Immature natural killer cell (primary cell): ENCODE measurements around the gene MADD. TPM values are rescaled to one million over a fixed set of nuclear protein-coding genes. Genes with fewer than 3 reads are reported as not detected.

Experiments
- DNase-seq, 3 donors: peaks; one replicate each; pipeline ENCODE4 v3.0.0; 2022; ENCODE audit warnings: mixed read lengths in 1 of 3
- H3K27ac Mint-ChIP-seq, 6 donors: one replicate each; pipeline ENCODE4 v1.8.0; 2020; ENCODE audit warnings: mixed read lengths in 6 of 6, mild to moderate bottlenecking in 5 of 6, inconsistent platforms in 4 of 6, moderate library complexity in 3 of 6
- H3K27me3 Mint-ChIP-seq, 3 donors: one replicate each; pipeline ENCODE4 v1.8.0; 2020 to 2021; ENCODE audit warnings: low read depth in 3 of 3, mild to moderate bottlenecking in 3 of 3, mixed read lengths in 3 of 3, moderate library complexity in 3 of 3, inconsistent platforms in 1 of 3
- H3K36me3 Mint-ChIP-seq, 3 donors: one replicate each; pipeline ENCODE4 v1.8.0; 2020; ENCODE audit warnings: mixed read lengths in 3 of 3, inconsistent platforms in 2 of 3, mild to moderate bottlenecking in 2 of 3
- H3K4me1 Mint-ChIP-seq, 2 donors: one replicate each; pipeline ENCODE4 v1.8.0; 2020; ENCODE audit warnings: inconsistent platforms in 2 of 2, mild to moderate bottlenecking in 2 of 2, mixed read lengths in 2 of 2, moderate library complexity in 1 of 2
- H3K4me3 Mint-ChIP-seq, 5 donors: one replicate each; pipeline ENCODE4 v1.8.0; 2020; ENCODE audit warnings: mild to moderate bottlenecking in 5 of 5, mixed read lengths in 5 of 5, inconsistent platforms in 3 of 5, moderate library complexity in 3 of 5
- H3K9me3 Mint-ChIP-seq, 6 donors: one replicate each; pipeline ENCODE4 v1.8.0; 2020; ENCODE audit warnings: mild to moderate bottlenecking in 6 of 6, mixed read lengths in 6 of 6, inconsistent platforms in 4 of 6, moderate library complexity in 3 of 6
- polyA plus RNA-seq, 3 donors: library from polyadenylated mRNA; unstranded; fragments of 300-500 nt; fragmentation: Illumina TruSeq; gene quantifications; one replicate each; pipeline ENCODE4 v1.2.3, GENCODE V29; 2021

The MADD gene
- polyA plus RNA-seq, 3 donors from 2014 or later: 14.7 to 42.7 (median 19.3) TPM

GRCh38 chr11:47257517-47258316, 12.2 kb upstream of the MADD start, which contains the start of gene NR1H3:
TSS of gene NR1H3 (plus strand) at chr11:47257996. CDS start at chr11:47259217, 1,221 bp downstream.
- Mint-ChIP-seq H3K9me3 (no peaks in the 10 kb centered on the region), H3K27me3 (no peaks in the 10 kb centered on the region), H3K36me3 (peaks cover 0 to 3% (median 0%) of the 10 kb centered on the region in 3 donors), H3K27ac (peak within 1 kb of the TSS; percentile 34 to 75 (median 65)), H3K4me3 (peak within 1 kb of the TSS; percentile 62 to 81 (median 78)), H3K4me1 (peaks cover 17 to 27% of the 10 kb centered on the region in 2 donors)
- DNase-seq: peak; percentile 38 to 47 (median 42)

- peak overlapping the region; percentile 62 to 81 (median 78) for H3K4me3 Mint-ChIP-seq
- peaks cover 0 to 3% (median 0%) of the 10 kb centered on the region in 3 donors for H3K36me3 Mint-ChIP-seq
- H3K4me1 Mint-ChIP-seq: peaks cover 17 to 27% of the 10 kb centered on the region in 2 donors
- no peaks in the 10 kb centered on the region for H3K9me3 Mint-ChIP-seq
- H3K27ac Mint-ChIP-seq: peak overlapping the region; percentile 34 to 75 (median 65)
- no peak for DNase-seq
- H3K27me3 Mint-ChIP-seq: no peaks in the 10 kb centered on the region
Measured at GRCh38 chr11:47258317-47258902, 11.5 kb upstream of the MADD start.

GRCh38 chr11:47259232-47259977, 10.5 kb upstream of the MADD start:
- peaks cover 0 to 3% (median 0%) of the 10 kb centered on the region in 3 donors for H3K36me3 Mint-ChIP-seq
- peak overlapping the region in 4 of 6 donors; percentile 24 to 86 (median 52) for H3K27ac Mint-ChIP-seq
- H3K9me3 Mint-ChIP-seq: no peaks in the 10 kb centered on the region
- H3K4me1 Mint-ChIP-seq: peaks cover 17 to 27% of the 10 kb centered on the region in 2 donors
- peak in 1 of 3 donors; percentile 15 for DNase-seq
- peaks cover 0 to 2% (median 0%) of the 10 kb centered on the region in 3 donors for H3K27me3 Mint-ChIP-seq
- peak overlapping the region in 4 of 5 donors; percentile 47 to 59 (median 55) for H3K4me3 Mint-ChIP-seq

- peak overlapping the region in 1 of 6 donors; percentile 53 for H3K27ac Mint-ChIP-seq
- no peak overlapping the region for H3K4me3 Mint-ChIP-seq
- H3K4me1 Mint-ChIP-seq: peaks cover 20 to 31% of the 10 kb centered on the region in 2 donors
- no peak for DNase-seq
- H3K9me3 Mint-ChIP-seq: no peaks in the 10 kb centered on the region
- H3K36me3 Mint-ChIP-seq: peaks cover 0 to 3% (median 0%) of the 10 kb centered on the region in 3 donors
- H3K27me3 Mint-ChIP-seq: peaks cover 0 to 3% (median 0%) of the 10 kb centered on the region in 3 donors
Measured at GRCh38 chr11:47260366-47260765, 9.6 kb upstream of the MADD start.

- Mint-ChIP-seq H3K27me3 (peaks cover 0 to 3% (median 0%) of the 10 kb centered on the region in 3 donors), H3K4me3 (no peak overlapping the region), H3K9me3 (no peaks in the 10 kb centered on the region), H3K36me3 (peaks cover 0 to 3% (median 0%) of the 10 kb centered on the region in 3 donors), H3K4me1 (peaks cover 26 to 37% of the 10 kb centered on the region in 2 donors), H3K27ac (no peak overlapping the region)
- no peak for DNase-seq
Measured at GRCh38 chr11:47261291-47261800, 8.6 kb upstream of the MADD start.

GRCh38 chr11:47264119-47264518, 5.8 kb upstream of the MADD start:
- peaks cover 6 to 9% (median 6%) of the 10 kb centered on the region in 3 donors for H3K27me3 Mint-ChIP-seq
- no peak overlapping the region for H3K4me3 Mint-ChIP-seq
- peaks cover 29 to 34% of the 10 kb centered on the region in 2 donors for H3K4me1 Mint-ChIP-seq

GRCh38 chr11:47264521-47264920, 5.4 kb upstream of the MADD start:
- Mint-ChIP-seq H3K4me1 (peaks cover 28 to 32% of the 10 kb centered on the region in 2 donors), H3K36me3 (peaks cover 0 to 3% (median 0%) of the 10 kb centered on the region in 3 donors), H3K4me3 (no peak overlapping the region), H3K27me3 (peaks cover 8 to 12% (median 8%) of the 10 kb centered on the region in 3 donors), H3K27ac (peak overlapping the region in 2 of 6 donors; percentile 6 to 36), H3K9me3 (no peaks in the 10 kb centered on the region)
- DNase-seq: no peak

More at GRCh38 chr11:47264119-47264518, 5.8 kb upstream of the MADD start:
- H3K27ac Mint-ChIP-seq: peak overlapping the region in 2 of 6 donors; percentile 14 to 36
- no peaks in the 10 kb centered on the region for H3K9me3 Mint-ChIP-seq
- no peak for DNase-seq
- peaks cover 0 to 3% (median 0%) of the 10 kb centered on the region in 3 donors for H3K36me3 Mint-ChIP-seq

- Mint-ChIP-seq H3K27ac (peak overlapping the region; percentile 83 to 98 (median 94)), H3K27me3 (peaks cover 12 to 22% (median 16%) of the 10 kb centered on the region in 3 donors), H3K4me3 (peak overlapping the region; percentile 86 to 97 (median 91)), H3K36me3 (no peaks in the 10 kb centered on the region), H3K9me3 (no peaks in the 10 kb centered on the region), H3K4me1 (peaks cover 51% of the 10 kb centered on the region in 2 donors)
- no peak for DNase-seq
Measured at GRCh38 chr11:47267876-47268275, 2.1 kb upstream of the MADD start.

GRCh38 chr11:47268448-47269001, 1.4 kb upstream of the MADD start:
- peaks cover 12 to 22% (median 16%) of the 10 kb centered on the region in 3 donors for H3K27me3 Mint-ChIP-seq

DNA sequence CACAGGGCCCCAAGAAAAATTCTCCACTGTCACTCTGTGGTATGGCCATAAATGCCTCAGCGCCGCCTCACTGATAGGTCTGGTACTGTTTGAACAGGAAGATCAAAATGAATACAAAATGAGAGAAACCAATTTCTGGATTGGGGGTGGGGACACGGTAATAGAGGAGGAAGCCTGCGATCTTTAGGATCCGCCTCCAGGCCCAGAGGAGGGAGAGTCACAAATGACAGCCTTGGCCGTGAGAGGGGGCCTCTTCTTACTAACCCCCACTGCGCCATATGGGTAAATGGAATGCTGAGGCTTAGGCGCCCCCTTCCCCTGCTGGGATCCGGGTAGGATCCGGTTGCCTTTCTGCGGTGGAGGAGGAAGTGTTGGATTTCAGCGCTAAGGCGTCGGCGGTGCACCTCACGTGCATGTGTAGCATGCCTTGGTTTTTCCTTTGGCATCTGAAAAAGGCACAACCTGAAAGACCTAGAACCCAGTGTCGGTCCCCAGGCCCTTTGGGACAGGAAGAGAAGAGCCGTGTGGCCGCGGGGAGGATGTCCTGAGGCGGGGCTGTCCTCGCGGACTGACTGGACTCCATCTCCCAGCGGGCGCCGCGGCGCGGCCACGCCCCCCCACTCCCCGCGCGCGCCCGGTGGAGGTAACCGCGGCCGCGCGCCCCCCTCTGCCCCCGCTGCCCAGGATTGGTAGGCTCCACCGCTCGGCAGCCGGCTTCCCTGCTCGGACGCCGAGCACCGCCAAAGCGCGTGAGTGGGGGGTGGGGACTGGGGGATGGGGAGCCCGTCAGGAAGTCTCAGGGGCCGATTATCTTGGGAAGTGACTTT, 718 bp upstream of the MADD start:
- Mint-ChIP-seq H3K4me3 (peak overlapping the region; percentile 86 to 97 (median 91)), H3K4me1 (peaks cover 61 to 64% of the 10 kb centered on the region in 2 donors), H3K27ac (peak overlapping the region; percentile 83 to 98 (median 94)), H3K27me3 (peaks cover 12 to 22% (median 16%) of the 10 kb centered on the region in 3 donors), H3K9me3 (no peaks in the 10 kb centered on the region), H3K36me3 (peaks cover 0 to 5% (median 0%) of the 10 kb centered on the region in 3 donors)
- peak; percentile 79 to 86 (median 84) for DNase-seq

More at GRCh38 chr11:47268448-47269001, 1.4 kb upstream of the MADD start:
- Mint-ChIP-seq H3K9me3 (no peaks in the 10 kb centered on the region), H3K4me1 (peaks cover 54 to 57% of the 10 kb centered on the region in 2 donors), H3K27ac (peak overlapping the region; percentile 83 to 98 (median 94)), H3K4me3 (peak overlapping the region; percentile 86 to 97 (median 91)), H3K36me3 (no peaks in the 10 kb centered on the region)
- DNase-seq: no peak

GRCh38 chr11:47270331-47271271, 668 bp downstream of the MADD start:
- H3K4me1 Mint-ChIP-seq: peaks cover 60 to 63% of the 10 kb centered on the region in 2 donors
- DNase-seq: peak; percentile 78 to 82 (median 79)
- H3K9me3 Mint-ChIP-seq: no peaks in the 10 kb centered on the region
- peak overlapping the region; percentile 83 to 96 (median 91) for H3K27ac Mint-ChIP-seq
- peaks cover 12 to 22% (median 16%) of the 10 kb centered on the region in 3 donors for H3K27me3 Mint-ChIP-seq
- peaks cover 0 to 10% (median under 1%) of the 10 kb centered on the region in 3 donors for H3K36me3 Mint-ChIP-seq
- H3K4me3 Mint-ChIP-seq: peak overlapping the region; percentile 80 to 91 (median 87)
